Esophagus squamous epithelium (tissue), 5 donors: ENCODE data around the gene NPDC1. TPM values are rescaled to one million over a fixed set of nuclear protein-coding genes. Genes with fewer than 3 reads are reported as not detected.
A peak's percentile ranks its signal among the peaks of the same experiment; 100 is the strongest.

ENCODE experiments used
- DNase-seq: peaks from one replicate; lab custom pipeline; 2025; lab: John Stamatoyannopoulos, UW
- H3K27ac ChIP-seq, 4 donors: fragments of 200-600 bp; sonication (generic); one replicate each; pipeline ENCODE4 v1.5.1; 2016 to 2019; ENCODE audit warnings: mild to moderate bottlenecking in 1 of 4
- H3K27me3 ChIP-seq, 4 donors: fragments of 200-600 bp; sonication (generic); 1 replicate in 3 of 4; 2 replicates in 1 of 4; pipeline versions ENCODE4 v1.5.1 to v1.6.0; 2017 to 2021; ENCODE audit warnings: antibody characterized with exemption in 1 of 4
- H3K36me3 ChIP-seq, 3 donors: fragments of 200-600 bp; sonication (generic); one replicate each; pipeline ENCODE4 v1.5.1; 2016 to 2019
- H3K4me1 ChIP-seq, 3 donors: fragments of 200-600 bp; sonication (generic); one replicate each; pipeline ENCODE4 v1.5.1; 2017 to 2019
- H3K4me3 ChIP-seq, 4 donors: fragments of 200-600 bp; sonication (generic); 1 replicate in 3 of 4; 2 replicates in 1 of 4; pipeline ENCODE4 v1.5.1; 2016 to 2019; ENCODE audit warnings: mild to moderate bottlenecking in 2 of 4, moderate library complexity in 1 of 4
- H3K9me3 ChIP-seq, 3 donors: fragments of 200-600 bp; sonication (generic); one replicate each; pipeline ENCODE4 v1.5.1; 2016 to 2019
- CTCF ChIP-seq, 6 experiments: fragments of 450-650 bp in 4 of 6; fragments of 200-600 bp in 2 of 6; sonication (generic) in 2 of 6; IDR thresholded peaks; one replicate each; pipeline ENCODE4 v1.5.1; 2016 to 2019; ENCODE audit warnings: antibody characterized with exemption in 6 of 6, mild to moderate bottlenecking in 4 of 6, moderate library complexity in 4 of 6
- POLR2A ChIP-seq, 4 donors: fragments of 450-650 bp; IDR thresholded peaks; one replicate each; pipeline ENCODE4 v1.6.1; 2017; ENCODE audit warnings: antibody characterized with exemption in 4 of 4, mild to moderate bottlenecking in 4 of 4, moderate library complexity in 3 of 4
- WGBS, 2 donors: methylation state at CpG; one replicate each; pipeline ENCODE4 v1.1.5; 2018; 5-methylcytosine and 5-hydroxymethylcytosine counted together
- intact Hi-C: fragments of 100-400 bp; cut with DNase I; formaldehyde crosslinking; loops from one replicate; pipeline ENCODE4 v1.15.0; 2022
- total RNA-seq, 4 donors: library from RNA; depleted of rRNA; stranded (reverse); fragments of >200 nt; gene quantifications; one replicate each; pipeline ENCODE4 v1.1.0, GENCODE V29; 2016
- donor health status: DM: yes; HTN: yes; CAD: no.

Gene NPDC1
- total RNA-seq, 4 donors from 2014 or later = 11.9 to 45.2 (median 20.3) TPM

- intact Hi-C loops = no loop called here
- Histone ChIP-seq H3K27me3 (no peaks in the 10 kb centered on the region), H3K27ac (peak overlapping the region; percentile 80 to 99 (median 88)), H3K9me3 (no peaks in the 10 kb centered on the region), H3K4me3 (no peak overlapping the region), H3K4me1 (peaks cover 46 to 70% (median 48%) of the 10 kb centered on the region in 3 donors), H3K36me3 (peaks cover 7 to 48% (median 9%) of the 10 kb centered on the region in 3 donors)
- no peak for DNase-seq
- WGBS, 2 donors = 33% methylated on average over 1 of the region's 8 CpGs; no CpG with 5 or more reads in 1 of the 2 donors
- TF ChIP-seq CTCF (IDR thresholded peaks at IDR 0.05) = no peak
- TF ChIP-seq POLR2A (IDR thresholded peaks at IDR 0.05) = no peak
Measured at GRCh38 chr9:137082925-137083290, 36.9 kb upstream of the NPDC1 start.

DNA sequence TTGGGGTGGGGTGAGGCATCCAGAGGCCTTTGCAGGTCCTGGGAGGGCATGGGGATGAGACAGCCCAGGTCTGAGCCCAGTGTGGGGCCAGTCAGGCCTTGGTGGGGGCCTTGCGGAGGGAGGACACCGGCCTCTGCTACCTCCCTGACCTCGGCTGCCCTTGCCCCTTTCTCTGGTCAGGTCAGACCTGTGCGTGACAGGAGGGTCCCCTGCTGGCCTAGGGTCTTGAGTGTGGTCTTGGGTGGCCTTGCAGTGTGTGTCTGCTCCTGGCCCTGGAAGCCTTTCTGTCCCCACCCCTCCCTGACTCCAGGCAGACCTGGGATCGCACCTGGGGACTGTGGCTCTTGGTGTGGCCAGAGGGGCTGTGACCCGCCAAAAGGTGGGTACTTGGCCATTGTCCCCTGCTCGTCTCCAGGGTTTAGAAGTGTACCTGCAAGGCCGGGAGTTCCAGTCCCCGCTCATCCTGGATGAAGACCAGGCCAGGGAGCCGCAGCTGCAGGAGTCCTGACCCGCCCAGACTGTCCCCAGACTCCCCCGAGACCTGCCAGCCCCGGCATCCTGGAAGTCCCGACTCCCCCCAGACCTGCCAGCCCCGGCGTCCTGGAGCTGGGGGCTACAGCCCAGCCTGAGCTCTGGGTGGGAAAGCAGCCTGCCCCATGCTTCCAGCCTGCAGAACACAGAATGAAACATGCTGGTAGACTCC lies 36.4 kb upstream of the NPDC1 start:
- WGBS, 2 donors = no CpG with 5 or more reads among the region's 16 CpGs
- peaks cover 42 to 69% (median 44%) of the 10 kb centered on the region in 3 donors for H3K4me1 ChIP-seq
- no peak overlapping the region for H3K4me3 ChIP-seq
- no peak for TF ChIP-seq CTCF (IDR thresholded peaks at IDR 0.05)
- TF ChIP-seq POLR2A (IDR thresholded peaks at IDR 0.05) = no peak
- intact Hi-C loops = no loop called here
- peak overlapping the region; percentile 80 to 99 (median 88) for H3K27ac ChIP-seq
- H3K36me3 ChIP-seq = peaks cover 7 to 48% (median 9%) of the 10 kb centered on the region in 3 donors
- no peaks in the 10 kb centered on the region for H3K27me3 ChIP-seq
- no peaks in the 10 kb centered on the region for H3K9me3 ChIP-seq
- DNase-seq = no peak

GRCh38 chr9:137080260-137081122 lies 34.5 kb upstream of the NPDC1 start:
- 80 to 93% methylated on average over 1 to 7 of the region's 24 CpGs for WGBS, 2 donors
- Histone ChIP-seq H3K27me3 (no peaks in the 10 kb centered on the region), H3K4me3 (no peak overlapping the region), H3K9me3 (no peaks in the 10 kb centered on the region), H3K4me1 (peaks cover 39 to 69% (median 42%) of the 10 kb centered on the region in 3 donors), H3K27ac (no peak overlapping the region), H3K36me3 (peaks cover 7 to 48% (median 9%) of the 10 kb centered on the region in 3 donors)
- intact Hi-C loops = no loop called here
- no peak for TF ChIP-seq POLR2A (IDR thresholded peaks at IDR 0.05)
- no peak for TF ChIP-seq CTCF (IDR thresholded peaks at IDR 0.05)
- DNase-seq = no peak

DNA sequence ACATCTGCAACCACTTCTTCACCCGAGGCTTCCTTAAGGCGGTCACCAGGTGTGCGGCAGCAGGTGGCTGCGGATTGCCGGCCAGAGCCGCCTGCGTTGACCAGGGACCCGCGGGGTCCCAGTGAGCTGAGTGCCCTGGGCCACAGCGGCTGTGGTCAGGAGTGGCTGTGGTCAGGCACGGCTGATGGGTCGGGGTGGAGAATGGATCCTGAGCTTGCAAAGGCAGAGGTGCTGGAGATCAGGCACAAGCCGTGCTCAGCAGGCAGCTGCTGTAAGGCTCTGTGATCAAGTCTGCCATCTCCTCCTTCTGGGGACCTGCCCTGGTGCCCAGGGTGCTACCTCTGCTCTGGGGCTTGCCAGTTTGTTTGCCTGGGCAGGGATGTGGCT lies 33.4 kb upstream of the NPDC1 start:
- Histone ChIP-seq H3K4me1 (peaks cover 28 to 63% (median 37%) of the 10 kb centered on the region in 3 donors), H3K27me3 (no peaks in the 10 kb centered on the region), H3K27ac (no peak overlapping the region), H3K9me3 (no peaks in the 10 kb centered on the region), H3K4me3 (no peak overlapping the region), H3K36me3 (peaks cover 7 to 48% (median 9%) of the 10 kb centered on the region in 3 donors)
- DNase-seq = no peak
- TF ChIP-seq POLR2A (IDR thresholded peaks at IDR 0.05) (no peak), CTCF (IDR thresholded peaks at IDR 0.05) (no peak)
- WGBS, 2 donors = 90% methylated on average over 2 of the region's 13 CpGs; no CpG with 5 or more reads in 1 of the 2 donors
- intact Hi-C loops = no loop called here
